ENCODE measurements around the gene RALGDS.

RALGDS gene

DNA sequence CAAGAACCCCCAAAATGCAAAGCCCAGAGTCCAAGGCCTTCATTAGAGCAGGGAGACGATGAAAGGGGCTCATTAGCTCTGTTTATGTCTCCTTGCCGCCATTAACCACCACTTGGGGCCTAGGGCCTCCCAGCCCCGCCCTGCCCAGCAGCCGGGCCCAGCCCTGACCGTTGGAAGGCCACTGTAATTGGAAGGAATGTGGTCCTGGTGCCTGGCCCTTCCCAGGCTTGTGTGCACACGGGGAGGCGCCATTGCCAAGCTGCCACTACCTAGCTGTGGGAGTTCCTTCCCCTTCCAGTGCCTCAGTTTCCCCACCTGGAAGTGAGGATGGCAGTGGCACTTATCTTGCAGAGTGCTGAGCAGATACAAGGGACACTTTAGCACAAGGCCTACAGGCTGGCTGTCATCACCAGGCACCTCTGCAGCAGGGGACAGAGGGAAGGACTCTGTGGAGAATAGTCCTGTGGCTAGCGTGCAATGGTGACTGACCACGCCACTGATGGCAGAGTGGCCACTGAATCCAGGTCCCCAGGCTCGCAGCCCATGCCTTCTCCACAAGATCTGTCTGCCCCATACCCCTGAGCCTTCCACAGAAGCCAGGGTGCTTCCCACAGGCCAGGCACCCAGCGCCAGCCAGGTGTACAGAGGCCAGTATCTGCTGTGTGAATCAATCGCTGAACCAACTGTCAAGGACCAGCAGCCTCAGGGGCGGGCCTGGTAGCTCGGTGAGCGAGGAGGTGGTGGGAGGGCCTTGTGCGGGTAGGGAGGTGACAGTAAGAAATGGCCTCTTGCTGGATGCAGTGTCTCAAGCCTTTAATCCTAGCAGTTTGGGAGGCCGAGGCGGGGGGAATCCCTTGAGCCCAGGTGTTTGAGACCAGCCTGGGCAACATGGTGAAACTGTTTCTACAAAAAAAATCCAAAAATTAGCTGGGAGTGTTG, 21.9 kb upstream of the RALGDS start:
- no peak overlapping the region for H3K27ac ChIP-seq (replicated peaks)

DNA sequence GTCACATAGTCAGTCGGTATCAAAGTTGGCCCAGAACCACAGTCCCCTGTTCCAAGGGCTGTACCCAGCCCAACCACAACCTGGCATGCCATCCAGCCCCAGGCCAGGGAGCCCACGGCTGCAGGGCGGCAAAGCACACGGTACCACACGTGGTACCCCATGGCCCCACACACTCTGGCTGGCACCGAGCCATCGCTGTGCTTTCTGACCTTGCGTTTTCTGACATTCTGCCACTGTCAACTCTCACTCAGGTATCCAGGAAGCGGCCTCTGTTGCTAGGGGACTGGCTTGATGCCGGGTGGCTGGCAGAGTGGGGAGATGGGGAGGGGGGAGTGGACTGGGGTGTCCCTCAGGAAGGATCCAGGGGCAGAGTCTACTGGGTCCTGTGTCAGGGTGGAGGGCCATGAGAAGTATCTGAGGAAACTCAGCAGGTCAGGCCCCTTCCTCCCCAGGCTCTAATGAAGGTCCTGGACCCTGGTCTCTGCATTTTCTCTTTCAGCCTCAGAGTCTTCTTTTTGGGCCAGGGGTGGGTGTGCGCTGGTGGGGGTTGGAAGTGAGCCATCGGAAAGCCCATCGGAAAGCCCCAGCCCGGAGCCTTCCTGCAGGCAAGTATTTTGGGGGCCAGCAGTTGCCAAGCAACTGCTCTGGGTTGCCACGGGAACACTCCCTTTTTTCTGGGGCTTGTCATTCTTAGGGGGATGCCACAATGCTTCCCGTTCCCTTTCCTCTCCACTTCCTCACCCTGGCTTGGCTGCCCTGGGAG, 21.0 kb upstream of the RALGDS start:
- no peak for DNase-seq (ENCODE audit: low read depth in 1 of 2, low spot score in 1 of 2)
- H3K4me3 ChIP-seq (replicated peaks; ENCODE audit: insufficient read depth, low read length): no peak overlapping the region
- TF ChIP-seq POLR2AphosphoS5 (IDR thresholded peaks at IDR 0.05; ENCODE audit: low read depth) (no peak), GABPA (IDR thresholded peaks at IDR 0.05; ENCODE audit: low read depth) (no peak), CTCF (IDR thresholded peaks at IDR 0.05; ENCODE audit: insufficient read depth, low read length) (no peak), SPI1 (IDR thresholded peaks at IDR 0.05; ENCODE audit: borderline replicate concordance, low read depth) (no peak)
- TF ChIP-seq, protein P1, sequence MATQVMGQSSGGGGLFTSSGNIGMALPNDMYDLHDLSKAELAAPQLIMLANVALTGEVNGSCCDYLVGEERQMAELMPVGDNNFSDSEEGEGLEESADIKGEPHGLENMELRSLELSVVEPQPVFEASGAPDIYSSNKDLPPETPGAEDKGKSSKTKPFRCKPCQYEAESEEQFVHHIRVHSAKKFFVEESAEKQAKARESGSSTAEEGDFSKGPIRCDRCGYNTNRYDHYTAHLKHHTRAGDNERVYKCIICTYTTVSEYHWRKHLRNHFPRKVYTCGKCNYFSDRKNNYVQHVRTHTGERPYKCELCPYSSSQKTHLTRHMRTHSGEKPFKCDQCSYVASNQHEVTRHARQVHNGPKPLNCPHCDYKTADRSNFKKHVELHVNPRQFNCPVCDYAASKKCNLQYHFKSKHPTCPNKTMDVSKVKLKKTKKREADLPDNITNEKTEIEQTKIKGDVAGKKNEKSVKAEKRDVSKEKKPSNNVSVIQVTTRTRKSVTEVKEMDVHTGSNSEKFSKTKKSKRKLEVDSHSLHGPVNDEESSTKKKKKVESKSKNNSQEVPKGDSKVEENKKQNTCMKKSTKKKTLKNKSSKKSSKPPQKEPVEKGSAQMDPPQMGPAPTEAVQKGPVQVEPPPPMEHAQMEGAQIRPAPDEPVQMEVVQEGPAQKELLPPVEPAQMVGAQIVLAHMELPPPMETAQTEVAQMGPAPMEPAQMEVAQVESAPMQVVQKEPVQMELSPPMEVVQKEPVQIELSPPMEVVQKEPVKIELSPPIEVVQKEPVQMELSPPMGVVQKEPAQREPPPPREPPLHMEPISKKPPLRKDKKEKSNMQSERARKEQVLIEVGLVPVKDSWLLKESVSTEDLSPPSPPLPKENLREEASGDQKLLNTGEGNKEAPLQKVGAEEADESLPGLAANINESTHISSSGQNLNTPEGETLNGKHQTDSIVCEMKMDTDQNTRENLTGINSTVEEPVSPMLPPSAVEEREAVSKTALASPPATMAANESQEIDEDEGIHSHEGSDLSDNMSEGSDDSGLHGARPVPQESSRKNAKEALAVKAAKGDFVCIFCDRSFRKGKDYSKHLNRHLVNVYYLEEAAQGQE (IDR thresholded peaks at IDR 0.05; ENCODE audit: insufficient replicate concordance, low read depth): no peak
- H3K27me3 ChIP-seq (ENCODE audit: insufficient read depth, poor library complexity, severe bottlenecking): no peaks in the 10 kb centered on the region
- H3K27ac ChIP-seq (replicated peaks): no peak overlapping the region

More for the DNA sequence above, 21.9 kb upstream of the RALGDS start:
- no peaks in the 10 kb centered on the region for H3K27me3 ChIP-seq (ENCODE audit: insufficient read depth, poor library complexity, severe bottlenecking)
- DNase-seq (ENCODE audit: low read depth in 1 of 2, low spot score in 1 of 2): no peak
- TF ChIP-seq GABPA (IDR thresholded peaks at IDR 0.05; ENCODE audit: low read depth) (no peak), CTCF (IDR thresholded peaks at IDR 0.05; ENCODE audit: insufficient read depth, low read length) (no peak), SPI1 (IDR thresholded peaks at IDR 0.05; ENCODE audit: borderline replicate concordance, low read depth) (no peak), POLR2AphosphoS5 (IDR thresholded peaks at IDR 0.05; ENCODE audit: low read depth) (no peak)
- TF ChIP-seq, protein P1 (IDR thresholded peaks at IDR 0.05; ENCODE audit: insufficient replicate concordance, low read depth): no peak
- no peak overlapping the region for H3K4me3 ChIP-seq (replicated peaks; ENCODE audit: insufficient read depth, low read length)

GRCh38 chr9:133140606-133141005, 19.6 kb upstream of the RALGDS start:
- no peak overlapping the region for H3K27ac ChIP-seq (replicated peaks)
- TF ChIP-seq SPI1 (IDR thresholded peaks at IDR 0.05; ENCODE audit: borderline replicate concordance, low read depth) (no peak), GABPA (IDR thresholded peaks at IDR 0.05; ENCODE audit: low read depth) (no peak), CTCF (IDR thresholded peaks at IDR 0.05; ENCODE audit: insufficient read depth, low read length) (no peak)

More at GRCh38 chr9:133140606-133141005, 19.6 kb upstream of the RALGDS start:
- Histone ChIP-seq H3K27me3 (ENCODE audit: insufficient read depth, poor library complexity, severe bottlenecking) (no peaks in the 10 kb centered on the region), H3K4me3 (replicated peaks; ENCODE audit: insufficient read depth, low read length) (no peak overlapping the region)
- DNase-seq (ENCODE audit: low read depth in 1 of 2, low spot score in 1 of 2): no peak
